T-helper 1 cell treated with Interleukin-12 subunit alpha and Interleukin-12 subunit beta and Interleukin-4 antibody, amounts not matched to agents 30 ng/mL and 1 ng/mL, for 36 hours (primary cell): ENCODE data around the gene PRC1. TPM values are rescaled to one million over a fixed set of nuclear protein-coding genes. Genes with fewer than 3 reads are reported as not detected.
"Not testable (repeated sequence)": the region's sequence is repeated elsewhere in the genome, so short reads cannot be mapped to it uniquely, and the experiment has no call there.

Source experiments
- intact Hi-C: fragments of 100-400 bp; cut with micrococcal nuclease; formaldehyde crosslinking; loops from one replicate; pipeline ENCODE4 v1.15.1; 2024
- total RNA-seq: library from RNA; stranded (reverse); gene quantifications from 2 replicates; pipeline ENCODE4 v1.2.3, GENCODE V29; 2022

Gene PRC1, protein sequence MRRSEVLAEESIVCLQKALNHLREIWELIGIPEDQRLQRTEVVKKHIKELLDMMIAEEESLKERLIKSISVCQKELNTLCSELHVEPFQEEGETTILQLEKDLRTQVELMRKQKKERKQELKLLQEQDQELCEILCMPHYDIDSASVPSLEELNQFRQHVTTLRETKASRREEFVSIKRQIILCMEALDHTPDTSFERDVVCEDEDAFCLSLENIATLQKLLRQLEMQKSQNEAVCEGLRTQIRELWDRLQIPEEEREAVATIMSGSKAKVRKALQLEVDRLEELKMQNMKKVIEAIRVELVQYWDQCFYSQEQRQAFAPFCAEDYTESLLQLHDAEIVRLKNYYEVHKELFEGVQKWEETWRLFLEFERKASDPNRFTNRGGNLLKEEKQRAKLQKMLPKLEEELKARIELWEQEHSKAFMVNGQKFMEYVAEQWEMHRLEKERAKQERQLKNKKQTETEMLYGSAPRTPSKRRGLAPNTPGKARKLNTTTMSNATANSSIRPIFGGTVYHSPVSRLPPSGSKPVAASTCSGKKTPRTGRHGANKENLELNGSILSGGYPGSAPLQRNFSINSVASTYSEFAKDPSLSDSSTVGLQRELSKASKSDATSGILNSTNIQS
- 98.6 and 105 TPM in 2 replicates for total RNA-seq

GRCh38 chr15:90994417-90995311 lies at the start of gene PRC1:
TSS of gene PRC1 (minus strand) at chr15:90994535. CDS start at chr15:90994417, 118 bp downstream.
- intact Hi-C loops, result loop anchor here (1.0 to 2.0 kb wide), 7 partner anchors 28 to 760 kb away; partner anchors contain the start of genes GDPGP1, RCCD1, UNC45A and VPS33B

- intact Hi-C loops, result no loop called here
These were observed 49.0 kb upstream of the PRC1 start for GRCh38 chr15:91043202-91043874.

DNA sequence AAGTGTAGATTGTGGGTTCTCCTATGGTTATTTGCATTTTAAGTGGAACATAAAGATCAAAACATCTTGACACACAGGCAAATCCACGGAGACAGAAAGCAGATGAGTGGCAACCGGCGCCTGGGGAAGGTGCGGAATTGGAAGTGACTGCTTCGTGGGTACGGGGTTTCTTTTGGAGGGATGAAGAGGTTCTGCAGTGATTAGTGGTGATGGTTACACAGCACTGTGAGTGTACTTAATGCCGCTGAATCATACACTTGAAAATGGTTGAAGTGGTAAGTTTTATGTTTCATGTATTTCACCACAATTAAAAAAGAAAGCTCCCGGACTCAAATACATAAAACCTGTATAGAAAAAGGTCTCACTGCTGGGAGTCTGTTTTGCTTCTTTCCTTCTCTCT lies 46.5 kb upstream of the PRC1 start:
- intact Hi-C loops, result no loop called here

- intact Hi-C loops, result no loop called here
These were observed 45.7 kb upstream of the PRC1 start for GRCh38 chr15:91039996-91040395.

- intact Hi-C loops, result loop anchor here (1.0 kb wide), 1 partner anchor 77 kb away; no protein-coding TSS in a partner anchor
These were observed 38.8 kb upstream of the PRC1 start for GRCh38 chr15:91032919-91033803.

DNA sequence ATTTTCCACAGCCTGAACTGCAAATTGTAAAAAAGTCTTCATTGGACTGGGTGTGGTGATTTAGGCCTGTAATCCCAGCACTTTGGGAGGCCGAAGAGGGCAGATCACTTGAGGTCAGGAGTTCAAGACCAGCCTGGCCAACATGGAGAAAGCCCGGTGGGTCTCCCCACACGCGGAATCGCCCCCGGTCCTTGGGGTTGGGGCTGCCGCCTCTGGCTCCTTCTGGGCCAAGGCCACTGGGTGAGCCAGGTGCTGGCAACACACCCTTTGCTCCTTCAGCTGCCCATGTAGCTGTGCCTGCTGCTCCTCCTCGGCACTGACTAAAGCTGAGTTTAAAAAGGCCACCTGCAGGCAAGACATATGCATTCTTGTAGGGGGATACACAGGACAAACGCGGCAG lies 37.5 kb upstream of the PRC1 start:
- intact Hi-C loops, result no loop called here

DNA sequence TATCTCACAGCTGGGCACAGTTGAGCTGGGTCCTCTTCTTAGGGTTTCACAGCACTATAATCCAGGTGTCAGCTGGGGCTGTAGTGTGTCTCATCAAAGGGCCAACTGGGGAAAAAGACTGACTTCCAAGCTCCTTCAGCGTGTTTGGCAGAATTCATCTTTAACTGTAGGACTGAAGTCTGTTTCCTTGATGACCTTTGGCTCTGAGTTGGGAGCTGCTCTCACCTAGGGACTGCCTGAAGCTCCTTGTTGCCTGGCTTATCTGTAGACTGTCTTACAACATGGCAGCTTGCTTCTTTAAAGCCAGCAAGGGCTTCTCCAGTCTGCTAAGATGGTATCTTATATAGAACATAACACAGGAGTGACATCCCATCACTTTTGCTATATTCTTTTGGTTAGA lies 33.3 kb upstream of the PRC1 start:
- intact Hi-C loops, result loop anchor here (10.0 kb wide), 1 partner anchor 793 kb away; the partner anchor contains the start of genes CIB1 and GDPGP1

DNA sequence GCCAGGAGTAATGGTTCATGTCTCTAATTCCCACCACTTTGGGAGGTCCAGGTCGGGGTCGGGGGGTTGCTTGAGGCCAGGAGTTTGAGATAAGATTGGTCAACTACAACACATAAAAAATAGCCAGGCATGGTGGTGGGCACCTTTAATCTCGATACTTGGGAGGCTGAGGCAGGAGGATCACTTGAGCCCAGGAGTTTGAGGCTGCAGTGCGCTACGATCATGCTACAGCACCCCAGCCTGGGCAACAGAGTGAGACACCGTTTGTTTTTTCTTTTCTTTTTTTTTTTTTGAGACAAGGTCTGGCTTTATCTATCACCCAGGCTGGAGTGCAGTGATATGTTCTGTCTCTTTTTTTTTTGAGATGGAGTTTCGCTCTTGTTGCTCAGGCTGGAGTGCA lies 29.4 kb upstream of the PRC1 start:
- intact Hi-C loops, result loop anchor here (10.0 kb wide), 1 partner anchor 789 kb away; the partner anchor contains the start of genes CIB1 and GDPGP1

DNA sequence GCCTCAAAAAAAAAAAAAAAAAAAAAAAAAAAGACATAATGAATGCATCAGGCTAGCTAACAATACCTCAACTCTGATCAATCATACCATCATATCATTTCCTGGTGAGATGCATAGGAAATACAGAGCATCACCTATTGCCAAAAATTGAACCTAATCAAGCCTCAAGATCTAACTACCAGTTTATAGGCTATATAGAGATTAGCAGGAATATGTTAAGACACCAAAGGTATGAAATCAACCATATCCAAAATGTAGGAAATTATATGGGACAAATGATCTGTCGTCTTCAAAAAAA lies 28.4 kb upstream of the PRC1 start:
- intact Hi-C loops, result loop anchor here (1.0 to 10.0 kb wide), 3 partner anchors 27 to 788 kb away; partner anchors contain the start of genes CIB1, GDPGP1 and RCCD1

- intact Hi-C loops, result loop anchor here (1.0 to 10.0 kb wide), 3 partner anchors 27 to 787 kb away; partner anchors contain the start of genes CIB1, GDPGP1 and RCCD1
These were observed 27.9 kb upstream of the PRC1 start, which contains the start of gene VPS33B for GRCh38 chr15:91022075-91022831. TSS of gene VPS33B (minus strand) at chr15:91022594. CDS start at chr15:91022249, 345 bp downstream.

DNA sequence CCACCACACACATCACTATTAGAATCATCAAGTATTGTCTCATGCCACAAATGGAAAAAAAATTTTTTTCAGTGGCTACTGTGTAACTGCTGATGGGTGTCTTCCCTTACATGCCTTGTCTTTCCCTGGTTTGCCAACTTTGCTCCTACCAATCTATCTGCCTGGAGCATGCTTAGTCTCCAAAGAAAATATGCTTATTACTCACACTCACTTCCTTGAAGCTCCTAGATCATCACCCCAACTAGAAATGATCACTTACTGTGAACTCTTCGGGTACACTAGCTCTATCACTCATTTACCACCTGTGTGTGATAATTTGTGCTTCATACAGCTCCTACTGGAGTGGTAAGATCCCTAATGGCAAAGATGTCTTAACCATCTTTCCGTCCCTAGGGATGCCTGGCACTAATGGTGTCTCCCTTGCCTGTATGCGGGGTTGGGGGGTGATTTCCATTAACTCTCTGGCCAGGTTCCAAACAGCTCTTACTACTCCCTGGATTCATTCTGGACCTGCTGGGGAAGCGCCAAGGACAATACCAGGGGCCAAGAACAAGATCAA lies 27.3 kb upstream of the PRC1 start:
- intact Hi-C loops, result loop anchor here (1.0 to 10.0 kb wide), 3 partner anchors 26 to 787 kb away; partner anchors contain the start of genes CIB1, GDPGP1 and RCCD1

- intact Hi-C loops, result no loop called here
These were observed 23.8 kb upstream of the PRC1 start for GRCh38 chr15:91018158-91018557.

GRCh38 chr15:91017716-91018115 lies 23.4 kb upstream of the PRC1 start:
- intact Hi-C loops, result no loop called here

GRCh38 chr15:91013701-91014100 lies 19.4 kb upstream of the PRC1 start:
- intact Hi-C loops, result not testable (repeated sequence)

GRCh38 chr15:91007266-91007665 lies 12.9 kb upstream of the PRC1 start:
- intact Hi-C loops, result no loop called here

DNA sequence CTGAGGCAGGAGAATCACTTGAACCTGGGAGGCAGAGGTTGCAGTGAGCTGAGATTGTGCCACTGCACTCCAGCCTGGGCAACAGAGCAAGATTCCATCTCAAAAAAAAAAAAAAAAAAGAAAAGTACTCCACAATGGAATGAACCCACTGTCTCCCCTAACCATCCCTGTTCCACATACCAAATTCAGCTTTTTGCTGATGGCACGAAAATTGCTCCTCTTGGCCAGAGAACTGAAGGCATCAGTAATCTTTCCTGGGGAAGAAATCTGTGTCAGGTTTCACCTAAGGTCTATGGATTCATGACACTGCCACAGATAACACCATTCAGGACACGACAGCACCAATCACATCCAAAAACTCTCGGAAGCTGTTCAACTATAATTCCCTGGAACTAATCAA lies 6.9 kb upstream of the PRC1 start:
- intact Hi-C loops, result no loop called here

DNA sequence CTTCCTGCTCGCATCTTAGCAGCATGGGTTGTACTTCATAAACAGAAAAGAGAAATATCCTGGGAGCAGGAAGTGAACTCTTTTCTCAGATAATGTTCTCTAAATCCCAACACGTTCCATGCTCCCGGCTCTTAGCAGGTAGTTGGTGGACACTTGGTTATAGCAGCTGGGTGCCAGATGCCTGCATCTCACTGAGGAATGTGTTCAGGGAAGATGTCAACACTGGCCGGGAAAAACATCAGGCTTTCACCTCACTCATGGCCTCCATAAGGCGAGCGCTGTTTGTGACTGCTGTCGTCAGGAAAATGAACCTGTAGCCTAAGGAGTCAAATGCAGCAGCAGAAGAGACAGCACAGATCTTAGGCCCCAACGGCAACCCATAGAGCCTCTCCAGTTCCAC lies 4.4 kb upstream of the PRC1 start:
- intact Hi-C loops, result no loop called here

DNA sequence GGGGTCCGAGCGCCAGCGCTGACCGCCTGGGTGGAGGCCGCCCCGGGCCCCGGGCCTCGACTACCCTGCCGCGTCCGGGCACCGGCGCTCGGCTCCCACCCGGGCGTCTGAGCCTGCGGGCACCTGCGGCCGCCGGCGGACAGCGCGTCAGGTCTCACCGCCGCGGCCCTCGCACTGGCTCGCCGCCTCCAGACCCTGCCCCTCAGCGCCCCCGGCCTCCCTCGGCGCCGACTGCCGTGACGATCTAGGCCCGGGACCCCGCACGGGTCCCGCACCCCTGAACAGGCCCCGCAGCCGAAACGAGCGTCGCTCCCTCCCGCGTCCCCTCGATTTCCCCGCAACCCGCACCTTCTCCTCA lies 297 bp downstream of the PRC1 start:
- intact Hi-C loops, result loop anchor here (1.0 to 2.0 kb wide), 6 partner anchors 40 to 760 kb away; partner anchors contain the start of genes GDPGP1, RCCD1 and UNC45A
